IPS-20b (cell line): ENCODE data around the gene GLRA1.

ENCODE experiments used
- H3K27ac ChIP-seq: one replicate; pipeline ENCODE4 v1.5.1; 2013; ENCODE audit warnings: low read length
- H3K27me3 ChIP-seq: 2 replicates; pipeline ENCODE4 v1.6.1; 2013; ENCODE audit warnings: mild to moderate bottlenecking, low read length, inconsistent platforms; ENCODE audit not compliant: insufficient read depth
- H3K36me3 ChIP-seq: 2 replicates; pipeline ENCODE4 v1.6.1; 2013; ENCODE audit warnings: low read depth, mild to moderate bottlenecking, inconsistent platforms, low read length, moderate library complexity; ENCODE audit not compliant: insufficient read depth
- H3K4me1 ChIP-seq: 2 replicates; pipeline ENCODE4 v1.6.1; 2013; ENCODE audit warnings: mild to moderate bottlenecking, control low read depth, inconsistent platforms, low read length, moderate library complexity; ENCODE audit not compliant: insufficient read depth
- H3K4me3 ChIP-seq: 2 replicates; pipeline ENCODE4 v1.5.1; 2013; ENCODE audit warnings: mild to moderate bottlenecking, low read length, inconsistent platforms
- H3K9ac ChIP-seq: 2 replicates; pipeline ENCODE4 v1.6.1; 2013; ENCODE audit warnings: low read depth, mild to moderate bottlenecking, inconsistent platforms, low read length, moderate library complexity
- H3K9me3 ChIP-seq: 2 replicates; pipeline ENCODE4 v1.6.1; 2013; ENCODE audit warnings: mild to moderate bottlenecking, low read depth, low read length, inconsistent platforms; ENCODE audit not compliant: insufficient read depth

GLRA1 gene

DNA sequence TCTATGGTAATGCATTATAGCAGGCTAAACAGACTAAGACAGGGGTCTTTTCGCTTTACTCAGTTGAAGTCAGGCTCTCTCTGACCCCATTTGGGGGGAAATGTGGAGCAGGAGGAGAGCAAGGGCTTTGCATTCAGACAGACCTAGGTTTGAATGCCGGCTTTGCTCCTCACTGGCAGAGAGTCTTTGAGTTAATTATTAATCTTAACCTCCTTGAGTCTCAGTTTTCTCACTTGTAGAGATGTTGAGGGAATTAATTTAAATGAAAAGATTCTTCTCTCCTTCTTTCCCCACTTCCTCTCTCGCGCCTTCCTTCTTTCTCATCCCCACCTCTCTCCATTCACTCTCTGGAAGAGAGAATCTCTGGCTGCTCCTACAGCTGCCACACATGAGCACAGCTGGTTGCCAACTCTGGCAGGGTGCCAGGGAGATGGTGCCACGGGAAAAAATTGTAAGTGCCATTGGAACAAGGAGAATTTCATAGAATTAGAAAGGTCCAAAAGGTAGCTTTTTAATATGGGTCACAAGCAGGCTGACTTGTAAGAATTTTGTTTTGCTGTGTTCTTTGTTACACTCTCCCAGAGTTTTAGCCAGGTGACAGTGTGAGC is 25.2 kb upstream of the GLRA1 start:
- no peaks in the 10 kb centered on the region for H3K9me3 ChIP-seq
- H3K9ac ChIP-seq, result no peak overlapping the region
- no peak overlapping the region for H3K4me3 ChIP-seq
- peaks cover 3% of the 10 kb centered on the region; the same call in 1 of the 2 replicates for H3K4me1 ChIP-seq
- H3K36me3 ChIP-seq, result no peaks in the 10 kb centered on the region
- no peak overlapping the region for H3K27ac ChIP-seq
- H3K27me3 ChIP-seq, result 0 out of 2 replicates have a peak, but pooled peaks cover 5% of the 10 kb centered on the region

DNA sequence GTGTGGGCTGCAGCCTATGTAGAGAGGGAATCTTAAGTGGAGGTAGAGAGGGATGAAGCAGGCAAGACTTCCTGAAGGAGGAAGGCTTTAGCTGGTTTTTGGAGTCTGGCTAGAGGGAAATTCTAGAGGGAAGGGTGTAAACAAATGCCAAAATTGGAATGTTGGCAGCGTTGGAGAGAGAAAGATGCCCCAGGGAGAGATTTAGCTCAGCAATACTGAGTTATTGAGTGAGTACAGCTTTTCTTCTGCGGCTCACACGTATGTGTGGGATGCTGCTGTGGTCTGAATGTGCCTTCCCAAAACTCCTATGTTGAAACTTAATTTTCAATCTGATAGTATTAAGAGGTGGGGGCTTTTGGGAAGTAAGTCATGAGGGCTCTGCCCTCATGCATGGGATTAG is 24.5 kb upstream of the GLRA1 start:
- Histone ChIP-seq H3K4me1 (peaks cover 3% of the 10 kb centered on the region; the same call in 1 of the 2 replicates), H3K27me3 (0 out of 2 replicates have a peak, but pooled peaks cover 5% of the 10 kb centered on the region), H3K9me3 (no peaks in the 10 kb centered on the region), H3K9ac (no peak overlapping the region), H3K27ac (no peak overlapping the region), H3K36me3 (no peaks in the 10 kb centered on the region), H3K4me3 (no peak overlapping the region)

DNA sequence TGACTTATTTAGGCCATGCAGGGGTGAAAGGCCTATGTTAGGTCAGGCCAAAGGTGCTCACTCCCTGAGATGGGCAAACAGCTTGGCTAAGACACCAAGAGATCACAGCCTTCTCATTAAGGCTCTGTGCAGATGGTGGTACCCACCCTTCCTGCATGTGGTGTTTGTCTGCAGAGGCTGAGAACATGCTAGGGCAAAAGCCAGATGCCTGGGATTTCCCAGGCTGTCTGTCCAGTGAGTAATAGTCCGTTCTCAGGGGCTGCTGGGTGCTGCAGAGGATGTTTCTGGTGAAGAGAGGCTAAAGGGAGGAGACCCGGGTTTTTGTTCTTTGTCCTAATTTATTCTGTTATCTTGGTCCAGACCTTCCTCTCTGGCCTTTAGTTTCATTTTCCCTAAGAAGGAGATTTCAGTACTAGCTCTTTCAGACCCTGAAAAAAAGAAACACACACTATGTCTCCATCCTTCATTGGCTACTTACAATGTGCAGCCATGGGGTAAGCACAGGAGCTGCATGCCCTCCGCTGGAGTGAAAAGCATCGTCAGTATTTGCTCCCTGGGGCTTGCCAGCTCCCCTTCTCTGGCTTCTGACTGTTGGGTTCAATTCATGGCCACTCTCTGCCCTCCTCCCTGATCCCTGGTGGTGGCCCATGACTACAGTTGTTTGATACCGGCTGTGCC is 23.4 kb upstream of the GLRA1 start:
- H3K4me3 ChIP-seq, result no peak overlapping the region
- H3K9me3 ChIP-seq, result no peaks in the 10 kb centered on the region
- peaks cover 3% of the 10 kb centered on the region; the same call in 1 of the 2 replicates for H3K4me1 ChIP-seq
- H3K9ac ChIP-seq, result no peak overlapping the region
- H3K36me3 ChIP-seq, result no peaks in the 10 kb centered on the region
- no peak overlapping the region for H3K27ac ChIP-seq
- H3K27me3 ChIP-seq, result 0 out of 2 replicates have a peak, but pooled peaks cover 5% of the 10 kb centered on the region

DNA sequence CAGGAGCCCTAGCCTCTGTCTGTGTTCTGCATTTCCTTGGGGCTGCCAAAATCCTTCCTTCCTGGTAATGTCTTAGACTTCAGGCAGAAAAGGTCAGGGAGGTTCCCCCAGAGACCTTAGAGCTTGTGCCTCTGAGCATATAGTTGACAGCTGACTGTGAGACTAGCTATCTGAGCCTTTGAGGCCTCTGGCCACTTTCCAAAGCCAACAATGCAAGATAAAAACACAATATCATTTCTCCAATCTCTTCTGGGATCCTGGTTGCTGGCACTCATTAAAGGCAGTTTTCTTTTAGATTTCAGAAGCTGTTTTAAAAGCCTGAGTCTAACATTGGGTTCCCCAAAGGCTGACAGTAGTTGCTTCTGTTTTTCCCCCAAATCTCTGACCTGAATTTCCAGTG is 13.2 kb upstream of the GLRA1 start:
- Histone ChIP-seq H3K4me3 (no peak overlapping the region), H3K36me3 (no peaks in the 10 kb centered on the region), H3K9ac (no peak overlapping the region), H3K9me3 (peaks cover 2% of the 10 kb centered on the region; the same call in 1 of the 2 replicates), H3K4me1 (no peaks in the 10 kb centered on the region), H3K27ac (no peak overlapping the region), H3K27me3 (no peaks in the 10 kb centered on the region)

DNA sequence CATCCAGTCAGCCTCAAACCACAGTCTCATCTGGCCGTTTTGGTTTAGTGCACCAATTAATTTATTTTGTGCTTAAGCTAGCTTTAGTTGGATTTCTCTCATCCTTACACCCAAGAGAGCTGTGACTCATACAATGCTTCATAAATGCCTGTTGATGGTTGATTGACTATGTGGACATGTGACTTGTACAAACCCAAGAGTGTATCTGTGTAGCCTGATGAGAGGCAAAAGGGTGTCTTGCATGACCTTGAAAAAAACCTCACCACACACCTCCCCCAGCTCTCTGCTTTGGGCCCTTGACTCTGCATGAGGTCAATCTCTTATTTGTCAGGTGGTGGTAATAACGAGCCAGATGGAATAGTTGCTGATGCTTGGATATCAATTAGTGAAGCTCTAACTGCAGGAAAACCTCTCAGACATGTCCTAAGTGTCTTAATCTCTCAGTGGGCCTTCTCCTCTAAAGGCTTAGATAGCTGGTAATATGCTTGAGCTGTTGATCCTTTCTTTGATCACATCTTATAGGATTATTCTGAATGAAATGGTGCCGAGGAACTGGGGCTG is 10.6 kb upstream of the GLRA1 start:
- H3K4me1 ChIP-seq, result no peaks in the 10 kb centered on the region
- no peak overlapping the region for H3K27ac ChIP-seq
- H3K9me3 ChIP-seq, result peaks cover 21% of the 10 kb centered on the region
- H3K27me3 ChIP-seq, result no peaks in the 10 kb centered on the region
- no peak overlapping the region for H3K9ac ChIP-seq
- H3K36me3 ChIP-seq, result no peaks in the 10 kb centered on the region
- no peak overlapping the region for H3K4me3 ChIP-seq

DNA sequence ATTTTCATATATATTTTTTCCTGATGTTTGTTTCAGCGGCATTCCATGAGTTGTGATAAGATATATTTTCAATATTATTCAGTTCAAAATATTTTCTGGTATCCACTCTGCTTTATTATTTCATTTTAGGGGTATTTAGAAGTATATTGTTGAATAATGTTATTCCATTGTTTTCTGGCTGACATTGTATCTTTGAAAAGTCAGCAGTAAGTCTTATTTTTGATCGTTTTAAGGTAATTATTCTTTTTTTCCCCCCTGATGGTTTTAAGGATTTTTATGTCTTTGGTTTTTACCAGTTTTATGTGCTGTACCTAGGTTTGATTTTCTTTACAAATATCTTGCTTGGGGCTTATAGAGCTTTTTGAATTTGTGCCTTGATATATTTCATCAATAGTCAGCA is 6.6 kb upstream of the GLRA1 start:
- H3K36me3 ChIP-seq, result no peaks in the 10 kb centered on the region
- H3K4me1 ChIP-seq, result no peaks in the 10 kb centered on the region
- no peak overlapping the region for H3K9ac ChIP-seq
- H3K27ac ChIP-seq, result no peak overlapping the region
- peaks cover 21% of the 10 kb centered on the region for H3K9me3 ChIP-seq
- H3K27me3 ChIP-seq, result peaks cover 12% of the 10 kb centered on the region
- H3K4me3 ChIP-seq, result no peak overlapping the region

DNA sequence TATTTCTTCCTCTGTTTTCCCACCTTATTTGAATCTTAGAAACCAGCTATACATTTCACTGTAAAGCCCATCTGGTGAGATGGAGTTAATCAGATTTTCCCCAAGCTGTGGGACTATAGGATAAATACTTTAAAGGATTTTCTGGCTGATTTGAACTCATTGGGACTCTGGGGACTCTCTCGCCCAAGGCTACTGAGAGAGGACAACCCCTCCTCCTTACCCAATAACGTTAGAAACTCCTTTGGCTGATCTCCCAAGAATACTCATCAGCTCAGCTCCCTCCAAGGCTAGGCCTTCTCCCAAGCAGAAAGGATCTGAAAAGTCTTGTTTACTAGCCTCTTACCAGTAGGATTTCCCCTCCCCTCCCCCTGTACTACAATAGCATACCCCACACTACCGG is 1.5 kb upstream of the GLRA1 start:
- no peaks in the 10 kb centered on the region for H3K36me3 ChIP-seq
- H3K9ac ChIP-seq, result no peak overlapping the region
- H3K27ac ChIP-seq, result no peak overlapping the region
- no peak overlapping the region for H3K4me3 ChIP-seq
- peaks cover 57% of the 10 kb centered on the region for H3K27me3 ChIP-seq
- no peaks in the 10 kb centered on the region for H3K4me1 ChIP-seq
- H3K9me3 ChIP-seq, result peaks cover 8% of the 10 kb centered on the region

DNA sequence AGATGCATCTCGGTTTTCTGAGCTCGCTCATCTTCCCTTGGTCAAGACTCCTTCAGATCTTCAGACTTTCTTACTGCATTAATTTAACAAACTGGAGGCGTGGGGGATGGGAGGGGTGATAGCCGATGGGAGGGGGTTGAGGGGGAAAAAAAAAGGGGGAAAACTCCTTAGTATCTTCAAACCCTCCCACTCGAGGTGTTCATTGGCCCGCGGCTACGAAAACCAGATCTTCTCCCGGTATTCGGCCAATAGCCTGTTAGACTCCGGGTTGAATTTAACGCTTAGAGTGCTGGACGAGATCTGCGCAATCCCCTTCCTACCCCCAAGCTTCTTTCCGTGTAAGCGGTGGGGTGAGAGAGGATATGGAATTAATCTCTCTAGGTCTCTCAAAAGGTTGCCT is 689 bp upstream of the GLRA1 start:
- Histone ChIP-seq H3K9ac (no peak overlapping the region), H3K27me3 (peaks cover 65% of the 10 kb centered on the region), H3K9me3 (peaks cover 1% of the 10 kb centered on the region), H3K4me3 (peak overlapping the region; percentile 56), H3K4me1 (no peaks in the 10 kb centered on the region), H3K36me3 (no peaks in the 10 kb centered on the region), H3K27ac (no peak overlapping the region)

DNA sequence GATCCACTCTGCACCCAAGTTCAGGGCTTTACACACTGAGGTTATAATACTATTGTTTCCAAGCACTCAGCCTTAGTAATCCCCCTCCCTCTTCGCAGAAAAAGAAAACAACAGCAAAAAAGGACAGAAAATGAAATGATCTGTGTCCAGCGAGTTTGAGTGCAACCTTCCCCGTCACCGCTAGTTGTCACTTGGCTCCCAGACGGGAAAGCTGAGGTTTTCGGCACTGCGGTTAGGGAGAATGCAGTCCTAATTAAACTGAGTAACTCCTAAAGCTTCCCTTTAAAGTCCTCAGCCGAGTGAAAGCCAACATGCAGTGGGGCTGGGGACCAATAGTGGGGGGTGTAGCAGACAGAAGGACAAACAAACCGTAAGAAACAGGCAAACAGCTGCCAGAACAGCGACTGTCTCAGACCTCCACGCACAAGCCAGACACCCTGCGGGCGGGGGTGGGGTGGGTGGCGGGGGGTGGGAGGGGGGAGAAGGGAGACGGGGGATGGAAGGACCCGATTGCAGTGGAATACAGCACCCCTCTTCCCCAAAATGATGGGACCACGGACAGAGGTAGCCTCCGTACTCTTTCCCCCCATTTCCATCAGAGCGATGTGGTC is 680 bp downstream of the GLRA1 start:
- Histone ChIP-seq H3K9ac (no peak overlapping the region), H3K4me3 (0 out of 2 replicates have a peak overlapping the region, but pooled peaks have one; percentile 30), H3K27me3 (peaks cover 79% of the 10 kb centered on the region), H3K27ac (no peak overlapping the region), H3K4me1 (no peaks in the 10 kb centered on the region), H3K36me3 (no peaks in the 10 kb centered on the region), H3K9me3 (no peaks in the 10 kb centered on the region)

DNA sequence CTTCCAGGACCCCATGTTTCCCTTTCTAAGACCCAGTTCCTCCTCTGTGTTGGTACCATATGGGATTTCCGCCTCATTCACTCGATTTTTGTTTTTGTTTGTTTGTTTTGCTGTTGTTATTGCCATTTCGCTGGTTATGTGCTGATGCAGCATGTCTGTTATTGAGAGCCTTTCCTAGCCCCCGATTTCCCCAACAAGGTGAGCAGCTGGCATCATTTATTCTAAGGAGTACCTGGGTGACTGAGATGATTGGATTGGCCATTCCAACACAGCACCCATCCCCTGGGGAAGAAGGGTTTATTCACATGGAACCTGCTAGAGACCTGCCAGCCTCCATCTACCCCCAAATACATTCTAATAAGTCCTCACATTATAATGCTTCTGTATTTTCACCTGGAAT is 2.7 kb downstream of the GLRA1 start:
- H3K9ac ChIP-seq, result no peak overlapping the region
- peaks cover 11% of the 10 kb centered on the region; the same call in 1 of the 2 replicates for H3K4me1 ChIP-seq
- no peaks in the 10 kb centered on the region for H3K36me3 ChIP-seq
- peaks cover 82% of the 10 kb centered on the region for H3K27me3 ChIP-seq
- H3K4me3 ChIP-seq, result no peak overlapping the region
- no peaks in the 10 kb centered on the region for H3K9me3 ChIP-seq
- no peak overlapping the region for H3K27ac ChIP-seq

DNA sequence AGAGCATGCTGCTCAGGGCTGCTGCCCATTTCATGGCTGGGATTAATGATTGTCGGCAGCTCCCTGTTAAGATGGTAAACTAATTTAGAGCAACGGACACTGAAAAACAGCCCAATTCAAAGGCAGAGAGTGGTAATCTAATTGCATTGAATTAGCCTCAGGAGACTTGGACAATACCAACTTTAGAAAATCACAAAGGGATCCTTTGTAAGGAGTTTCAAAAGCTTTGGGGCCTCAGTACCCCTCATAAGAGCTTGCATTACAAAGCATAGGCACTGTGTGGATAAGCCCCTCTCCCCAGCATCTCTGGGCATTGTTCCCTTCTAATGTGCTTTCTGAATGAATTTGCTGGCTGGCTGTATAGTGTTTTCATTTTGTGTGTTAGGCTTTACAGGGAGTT is 6.7 kb downstream of the GLRA1 start:
- Histone ChIP-seq H3K27me3 (peaks cover 85% of the 10 kb centered on the region), H3K4me1 (peaks cover 17% of the 10 kb centered on the region; the same call in 1 of the 2 replicates), H3K4me3 (peak overlapping the region; percentile 14; the same call in 1 of the 2 replicates), H3K9ac (no peak overlapping the region), H3K27ac (no peak overlapping the region), H3K9me3 (no peaks in the 10 kb centered on the region), H3K36me3 (no peaks in the 10 kb centered on the region)
